Stimulated activated CD8-positive, alpha-beta memory T cell treated with anti-CD3 and anti-CD28 coated beads, Interleukin-12 subunit alpha, Interleukin-12 subunit beta, amount 100 ng/mL, for 1 hour (primary cell): ENCODE results near the gene PRKCE.

ENCODE experiments used
- DNase-seq: peaks from one replicate; pipeline ENCODE4 v3.0.0-alpha.2; 2020; ENCODE audit warnings: low read depth

PRKCE gene

GRCh38 chr2:46229134-46230063 lies 577.9 kb downstream of the PRKCE start:
- DNase-seq, result no peak

- DNase-seq, result no peak
These were observed 578.7 kb downstream of the PRKCE start for GRCh38 chr2:46230115-46230571.

- no peak for DNase-seq
These were observed 579.4 kb downstream of the PRKCE start for GRCh38 chr2:46230677-46231425.

GRCh38 chr2:46231721-46232120 lies 580.2 kb downstream of the PRKCE start:
- DNase-seq, result no peak

- no peak for DNase-seq
These were observed 581.4 kb downstream of the PRKCE start for GRCh38 chr2:46232860-46233259.

- no peak for DNase-seq
These were observed 584.8 kb downstream of the PRKCE start for GRCh38 chr2:46236006-46236875.

- DNase-seq, result no peak
These were observed 585.7 kb downstream of the PRKCE start for GRCh38 chr2:46236876-46237859.
